ENCODE results near the gene DTNB.
A peak's percentile ranks its signal among the peaks of the same experiment; 100 is the strongest.

Gene DTNB

DNA sequence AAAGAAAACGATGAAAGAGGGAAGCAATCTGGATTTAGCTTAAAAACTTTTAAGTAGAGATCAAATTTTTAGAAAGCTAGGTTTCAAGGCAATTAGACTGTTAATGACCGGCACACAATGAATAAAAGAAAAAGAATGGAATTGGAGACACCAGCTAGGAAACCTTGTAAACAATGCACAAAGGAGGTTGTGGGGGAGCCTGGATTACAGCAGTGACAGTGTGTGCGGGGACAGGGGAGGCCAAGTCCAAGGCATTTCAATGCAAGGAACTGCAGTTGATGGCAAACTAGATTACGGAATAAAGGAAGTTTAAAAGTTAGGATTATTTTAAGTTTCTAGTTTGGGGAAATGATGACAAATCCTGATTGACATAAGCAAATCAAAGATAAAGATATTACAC lies 74.5 kb downstream of the DTNB start:
- in situ Hi-C loops (cut with HindIII; ENCODE audit: low pct_ligation_motif_present, low pct_unique_long_range_greater_than_20kb, low sequenced_read_pairs), result no loop called here
- no peak for DNase-seq

DNA sequence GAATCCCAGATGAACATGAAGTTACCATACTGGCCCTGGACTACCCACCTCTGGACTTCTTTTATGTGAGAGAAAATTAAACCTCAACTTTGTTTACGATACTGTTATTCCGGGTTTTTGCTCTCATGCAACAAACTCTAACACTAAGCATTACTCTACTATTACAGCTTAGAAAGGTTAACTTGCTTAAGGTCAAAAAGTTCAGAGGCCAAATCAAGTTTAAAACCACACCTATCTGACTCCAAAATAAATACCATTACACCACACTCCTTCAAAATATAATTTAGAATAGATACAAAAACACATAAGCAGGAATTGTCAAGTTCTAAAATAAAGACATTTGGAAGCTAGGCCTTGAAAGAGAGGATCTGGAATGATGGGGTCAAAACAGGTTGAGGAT lies 75.0 kb downstream of the DTNB start:
- DNase-seq, result no peak

GRCh38 chr2:25597881-25598280 lies 75.5 kb downstream of the DTNB start:
- DNase-seq, result no peak
- in situ Hi-C loops (cut with HindIII; ENCODE audit: low pct_ligation_motif_present, low pct_unique_long_range_greater_than_20kb, low sequenced_read_pairs), result no loop called here

More for the DNA sequence above, 75.0 kb downstream of the DTNB start:
- in situ Hi-C loops (cut with HindIII; ENCODE audit: low pct_ligation_motif_present, low pct_unique_long_range_greater_than_20kb, low sequenced_read_pairs), result no loop called here

DNA sequence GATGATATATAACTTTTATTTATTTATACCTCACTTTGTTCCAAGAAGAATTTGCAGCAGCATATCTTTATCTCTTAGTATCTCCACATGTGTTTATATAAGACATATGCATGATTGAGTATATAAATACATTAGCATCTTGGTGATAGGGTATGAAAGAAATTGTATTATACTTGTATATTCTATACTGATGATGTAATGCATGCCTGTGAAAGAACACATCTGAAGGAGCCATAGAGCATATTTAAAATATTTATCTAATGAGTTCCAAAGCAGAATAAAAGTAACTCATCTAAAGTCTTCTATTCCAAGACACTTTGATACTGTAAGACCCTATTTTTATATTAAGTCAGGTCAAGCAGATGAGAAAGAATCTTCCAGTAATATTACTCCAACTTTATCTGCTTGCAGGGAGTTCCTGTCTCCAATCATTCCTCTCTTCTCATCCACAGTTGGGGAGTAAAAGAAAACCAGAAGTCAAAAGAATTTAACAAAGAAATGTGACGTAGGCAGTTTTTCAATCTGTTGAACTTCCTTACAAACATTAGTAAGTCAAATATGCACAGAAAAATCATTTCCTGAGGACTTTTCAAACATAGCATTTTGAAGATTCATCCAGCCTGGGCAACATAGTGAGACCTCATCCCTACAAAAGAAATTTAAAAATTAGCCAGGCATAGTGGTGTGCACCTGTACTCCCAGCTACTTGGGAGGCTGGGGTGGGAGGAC lies 76.7 kb downstream of the DTNB start:
- in situ Hi-C loops (cut with HindIII; ENCODE audit: low pct_ligation_motif_present, low pct_unique_long_range_greater_than_20kb, low sequenced_read_pairs), result no loop called here

GRCh38 chr2:25595393-25595792 lies 78.0 kb downstream of the DTNB start:
- no peak for DNase-seq
- in situ Hi-C loops (cut with HindIII; ENCODE audit: low pct_ligation_motif_present, low pct_unique_long_range_greater_than_20kb, low sequenced_read_pairs), result no loop called here

More for the DNA sequence above, 76.7 kb downstream of the DTNB start:
- DNase-seq, result no peak

DNA sequence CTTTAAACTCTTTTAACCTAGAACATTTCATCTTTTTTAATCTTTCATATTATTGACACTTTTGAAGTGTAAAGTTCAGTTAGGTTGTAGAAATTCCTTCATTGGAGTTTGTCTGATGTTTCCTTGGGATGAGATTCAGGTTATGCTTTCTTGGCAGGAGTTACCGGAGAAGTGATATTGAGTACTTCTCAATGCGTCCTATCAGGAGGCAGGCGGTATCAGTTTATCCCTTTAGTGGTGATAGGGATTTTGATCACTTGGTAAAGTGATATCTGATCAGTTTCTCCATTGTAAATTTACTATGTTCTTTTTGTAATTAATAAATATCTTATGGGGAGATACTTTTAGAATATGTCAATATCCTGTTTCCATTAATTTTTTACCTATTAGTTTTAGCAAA lies 78.4 kb downstream of the DTNB start:
- no peak for DNase-seq
- in situ Hi-C loops (cut with HindIII; ENCODE audit: low pct_ligation_motif_present, low pct_unique_long_range_greater_than_20kb, low sequenced_read_pairs), result no loop called here

GRCh38 chr2:25592766-25593292 lies 80.5 kb downstream of the DTNB start:
- in situ Hi-C loops (cut with HindIII; ENCODE audit: low pct_ligation_motif_present, low pct_unique_long_range_greater_than_20kb, low sequenced_read_pairs), result no loop called here

DNA sequence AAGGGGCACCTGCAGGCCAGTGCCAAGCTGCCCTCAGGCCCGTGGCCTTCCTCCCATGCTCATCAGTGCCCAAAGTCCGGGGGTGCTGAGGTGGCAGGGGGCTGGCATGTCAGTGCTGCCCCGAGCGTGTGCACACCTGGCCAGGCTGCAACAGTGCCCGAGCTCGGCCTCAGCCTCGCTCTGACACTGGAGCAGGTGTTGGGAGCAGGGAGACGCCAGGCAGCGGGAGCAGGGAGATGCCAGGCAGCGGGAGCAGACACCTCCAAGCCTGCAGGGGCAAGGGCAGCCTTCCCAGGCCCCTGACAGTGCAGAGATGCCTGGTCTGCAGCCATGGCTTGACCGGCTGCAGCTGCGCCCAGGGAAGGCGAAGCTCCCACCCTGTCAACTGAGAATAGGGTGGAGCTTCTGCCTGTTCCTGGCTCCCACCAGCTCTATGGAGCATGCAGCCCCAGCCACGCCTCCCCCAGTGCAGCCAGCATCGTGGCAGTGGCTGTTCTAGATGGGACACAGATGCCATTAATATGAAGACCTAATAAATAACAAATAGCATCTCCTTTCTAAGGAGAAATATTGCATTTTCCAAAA lies 82.4 kb downstream of the DTNB start:
- DNase-seq, result no peak
- in situ Hi-C loops (cut with HindIII; ENCODE audit: low pct_ligation_motif_present, low pct_unique_long_range_greater_than_20kb, low sequenced_read_pairs), result no loop called here

More at GRCh38 chr2:25592766-25593292, 80.5 kb downstream of the DTNB start:
- no peak for DNase-seq

DNA sequence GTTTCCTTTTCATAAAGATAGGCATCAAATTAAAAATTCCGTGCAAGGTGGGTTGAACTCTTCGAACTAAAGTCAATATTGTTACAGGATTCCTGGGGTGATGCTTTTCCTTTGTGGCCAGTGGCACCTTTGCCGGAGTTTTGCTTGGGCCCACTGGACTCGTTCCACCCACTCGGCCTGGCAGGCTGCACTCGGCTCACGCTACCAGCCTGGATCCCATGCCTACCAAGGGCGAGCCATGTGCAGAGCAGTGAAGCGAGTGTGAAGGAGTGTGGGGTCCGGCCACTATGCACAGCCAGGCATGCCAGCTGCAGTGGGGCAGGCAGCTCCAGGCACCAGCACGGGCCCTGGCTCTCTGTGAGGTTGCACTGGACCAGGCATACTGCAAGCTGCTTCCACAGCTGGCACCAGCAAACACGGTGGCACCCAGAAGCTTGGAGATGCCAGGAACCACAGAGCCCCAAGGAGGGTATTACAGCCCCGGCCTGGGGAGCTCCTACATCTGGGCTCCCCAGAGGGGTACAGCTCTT lies 83.6 kb downstream of the DTNB start:
- no peak for DNase-seq
- in situ Hi-C loops (cut with HindIII; ENCODE audit: low pct_ligation_motif_present, low pct_unique_long_range_greater_than_20kb, low sequenced_read_pairs), result no loop called here

GRCh38 chr2:25588576-25588975 lies 84.8 kb downstream of the DTNB start:
- in situ Hi-C loops (cut with HindIII; ENCODE audit: low pct_ligation_motif_present, low pct_unique_long_range_greater_than_20kb, low sequenced_read_pairs), result no loop called here
- no peak for DNase-seq

DNA sequence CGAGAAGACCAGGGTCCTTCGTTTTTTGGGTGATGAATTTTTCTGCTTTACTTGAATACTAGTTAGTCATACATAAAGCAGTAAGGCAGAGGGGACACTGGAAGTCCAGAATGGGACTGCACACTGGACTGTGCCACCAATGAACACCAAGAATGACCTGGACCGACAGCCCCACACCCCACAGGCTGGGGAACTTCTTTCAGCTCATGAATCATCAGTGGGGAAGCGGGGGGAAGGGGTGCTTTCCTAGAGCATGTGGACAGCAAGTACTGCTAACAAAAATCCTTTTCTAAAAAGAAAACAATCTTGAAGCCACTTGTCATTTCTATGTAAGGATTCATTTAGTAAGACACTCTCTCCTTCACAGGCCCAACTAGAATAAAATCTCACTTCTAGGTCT lies 86.0 kb downstream of the DTNB start:
- DNase-seq, result peak; percentile 17
- in situ Hi-C loops (cut with HindIII; ENCODE audit: low pct_ligation_motif_present, low pct_unique_long_range_greater_than_20kb, low sequenced_read_pairs), result no loop called here

DNA sequence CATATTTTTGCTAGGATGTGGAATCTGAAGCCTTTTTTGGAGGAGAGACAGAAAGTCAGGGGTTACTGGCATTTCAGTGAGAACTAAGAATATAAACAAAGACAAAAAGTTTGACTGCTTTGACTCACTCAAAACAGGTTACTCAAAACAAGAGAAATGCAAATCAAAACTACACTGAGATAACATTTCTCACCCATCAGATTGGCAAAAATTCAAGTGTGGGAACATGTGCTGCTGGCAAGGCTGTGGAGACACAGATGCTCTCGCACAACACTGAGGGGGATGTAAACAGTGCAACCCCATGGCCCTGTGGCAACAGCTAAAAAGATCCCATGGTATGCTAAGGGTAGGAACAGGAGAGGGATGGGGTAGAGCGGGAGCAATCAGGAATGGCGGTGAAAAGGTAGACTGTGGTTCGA lies 86.6 kb downstream of the DTNB start:
- no peak for DNase-seq
- in situ Hi-C loops (cut with HindIII; ENCODE audit: low pct_ligation_motif_present, low pct_unique_long_range_greater_than_20kb, low sequenced_read_pairs), result no loop called here

GRCh38 chr2:25585189-25585588 lies 88.2 kb downstream of the DTNB start:
- in situ Hi-C loops (cut with HindIII; ENCODE audit: low pct_ligation_motif_present, low pct_unique_long_range_greater_than_20kb, low sequenced_read_pairs), result no loop called here
- no peak for DNase-seq

DNA sequence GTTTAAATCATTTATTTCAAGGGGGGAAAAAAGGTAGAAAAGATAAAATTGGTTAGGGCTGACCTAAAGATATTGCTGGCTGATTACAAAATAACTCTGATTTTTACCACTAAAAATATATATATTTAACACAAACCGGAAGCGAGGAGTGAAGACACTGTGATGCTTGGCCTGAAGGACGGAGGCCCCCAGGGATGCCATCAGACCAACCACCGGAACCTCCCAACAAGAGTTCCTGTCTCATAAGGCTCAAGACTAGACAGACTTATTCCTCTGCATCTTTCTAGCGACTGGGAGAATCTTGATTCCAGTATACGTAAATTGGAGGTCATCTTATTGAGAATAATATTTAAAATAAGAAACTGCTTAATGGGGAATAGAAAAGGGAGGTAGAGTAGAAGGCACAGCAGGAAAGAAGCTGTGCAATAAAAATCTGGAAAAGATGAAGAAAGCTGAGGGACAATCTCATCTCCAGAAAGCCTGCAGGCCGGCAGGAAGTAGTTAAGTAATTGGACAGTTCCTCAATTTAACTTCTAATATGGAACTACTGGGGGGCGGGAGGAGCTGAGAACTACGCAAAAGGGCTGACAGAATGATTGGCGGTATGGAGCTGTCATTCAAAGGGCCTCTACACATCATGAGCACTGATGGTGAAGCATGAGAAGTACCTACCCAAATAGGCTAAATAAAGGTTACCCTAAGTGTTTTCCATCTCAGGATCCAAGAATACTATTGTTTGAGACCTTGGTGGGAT lies 91.1 kb downstream of the DTNB start:
- DNase-seq, result no peak
- in situ Hi-C loops (cut with HindIII; ENCODE audit: low pct_ligation_motif_present, low pct_unique_long_range_greater_than_20kb, low sequenced_read_pairs), result no loop called here

DNA sequence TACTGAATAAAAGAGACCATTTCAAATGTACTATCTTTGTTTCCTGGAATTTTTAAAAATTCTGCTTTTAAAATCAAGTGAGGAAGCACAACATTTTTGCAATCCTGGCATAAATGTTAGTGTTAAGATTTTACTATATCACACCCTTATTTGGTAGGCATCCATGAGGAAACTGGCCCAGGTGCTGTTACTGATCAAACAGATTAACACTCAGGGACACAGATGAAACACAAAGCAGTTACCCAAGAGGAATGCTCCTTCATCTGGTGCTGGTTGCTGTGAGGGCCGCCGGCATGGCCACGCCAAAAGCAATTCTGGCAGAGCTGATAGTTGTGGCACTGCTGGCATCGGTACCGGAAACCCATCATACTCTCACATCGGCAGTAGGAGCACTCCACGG lies 96.8 kb downstream of the DTNB start:
- in situ Hi-C loops (cut with HindIII; ENCODE audit: low pct_ligation_motif_present, low pct_unique_long_range_greater_than_20kb, low sequenced_read_pairs), result no loop called here
- DNase-seq, result no peak

GRCh38 chr2:25572638-25573037 lies 100.7 kb downstream of the DTNB start:
- no peak for DNase-seq
- in situ Hi-C loops (cut with HindIII; ENCODE audit: low pct_ligation_motif_present, low pct_unique_long_range_greater_than_20kb, low sequenced_read_pairs), result no loop called here

DNA sequence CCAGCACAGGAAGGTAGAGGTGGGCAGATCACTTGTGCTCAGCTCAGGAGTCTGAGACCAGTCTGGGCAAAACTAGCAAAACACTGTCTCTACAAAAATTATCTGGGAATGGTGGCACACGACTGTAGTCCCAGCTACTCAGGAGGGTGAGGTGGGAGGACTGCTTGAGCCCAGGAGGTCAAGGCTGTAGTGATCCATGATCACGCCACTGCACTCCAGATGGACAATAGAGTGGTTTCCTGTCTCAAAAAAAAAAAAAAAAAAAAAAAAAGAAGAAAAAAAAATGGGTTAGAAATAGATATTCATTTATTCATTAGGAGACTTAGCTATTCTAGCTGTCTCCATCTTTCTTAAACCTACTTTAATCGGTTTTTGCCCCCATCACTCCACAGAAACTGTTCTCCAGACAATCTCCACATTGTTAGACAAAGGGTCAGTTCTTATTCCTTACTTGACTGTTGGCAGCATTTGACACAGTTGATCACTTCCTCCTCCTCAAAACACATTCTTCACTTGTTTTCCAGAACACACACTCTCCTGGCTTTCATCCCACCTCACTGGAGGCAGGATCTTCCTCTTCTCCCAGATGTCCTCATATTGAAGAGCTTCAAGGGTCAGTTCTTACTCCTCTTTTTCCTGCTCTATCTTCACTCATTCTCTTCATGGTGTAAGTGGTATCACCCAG lies 103.1 kb downstream of the DTNB start:
- no peak for DNase-seq
- in situ Hi-C loops (cut with HindIII; ENCODE audit: low pct_ligation_motif_present, low pct_unique_long_range_greater_than_20kb, low sequenced_read_pairs), result no loop called here

GRCh38 chr2:25567406-25567805 lies 106.0 kb downstream of the DTNB start:
- DNase-seq, result peak; percentile 65

GRCh38 chr2:25566694-25567093 lies 106.7 kb downstream of the DTNB start:
- in situ Hi-C loops (cut with HindIII; ENCODE audit: low pct_ligation_motif_present, low pct_unique_long_range_greater_than_20kb, low sequenced_read_pairs), result no loop called here
- no peak for DNase-seq

More at GRCh38 chr2:25567406-25567805, 106.0 kb downstream of the DTNB start:
- in situ Hi-C loops (cut with HindIII; ENCODE audit: low pct_ligation_motif_present, low pct_unique_long_range_greater_than_20kb, low sequenced_read_pairs), result no loop called here

Data from ACHN (cell line).